ENCODE measurements around the gene GLIS1. TPM values are rescaled to one million over a fixed set of nuclear protein-coding genes. Genes with fewer than 3 reads are reported as not detected.

The GLIS1 gene
- total and polyA plus RNA-seq, 2 experiments from 2014 or later: 0.26 to 0.31 TPM

DNA sequence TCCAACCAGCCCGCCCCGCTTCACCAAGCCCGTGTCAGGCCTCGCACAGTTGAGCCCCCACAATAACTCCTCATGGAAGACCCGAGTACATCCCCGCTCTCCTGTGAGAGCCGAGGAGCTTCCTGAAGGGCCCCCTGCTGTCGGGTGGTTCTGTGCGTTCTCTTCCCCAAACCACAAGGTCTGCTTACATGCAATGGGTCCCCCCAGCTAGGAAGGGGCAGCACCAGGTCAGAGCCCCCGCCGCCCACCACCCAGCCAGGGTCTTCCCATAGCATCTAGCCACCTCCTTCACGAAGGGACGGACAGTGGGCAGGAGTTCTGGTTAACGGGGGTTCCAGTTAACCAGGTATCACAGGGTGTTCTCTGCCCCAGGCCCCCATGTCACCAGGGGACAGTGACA is 51.5 kb downstream of the GLIS1 start:
- Mint-ChIP-seq H3K27ac (no peak overlapping the region), H3K9me3 (no peaks in the 10 kb centered on the region; the same call in 2 of the 3 replicates), H3K27me3 (ENCODE audit: insufficient read depth, low read depth, poor library complexity) (peaks cover 24% of the 10 kb centered on the region), H3K4me1 (peaks cover 29% of the 10 kb centered on the region), H3K36me3 (ENCODE audit: low read depth) (no peaks in the 10 kb centered on the region), H3K4me3 (no peak overlapping the region)
- no peak overlapping the region for H3K4me3 ChIP-seq
- no peaks in the 10 kb centered on the region for H3K36me3 ChIP-seq (ENCODE audit: insufficient read depth)
- no peaks in the 10 kb centered on the region for H4K20me1 ChIP-seq (replicated peaks; ENCODE audit: insufficient read depth)
- no peaks in the 10 kb centered on the region for H3K27me3 ChIP-seq (ENCODE audit: insufficient read depth)
- H3K4me2 ChIP-seq: no peak overlapping the region
- DNase-seq (ENCODE audit: low spot score): no peak
- TF ChIP-seq ZNF331 (CRISPR knock-in tag; IDR thresholded peaks at IDR 0.05; ENCODE audit: low read depth): no peak
- no peak for TF ChIP-seq ZNF462 (CRISPR knock-in tag; IDR thresholded peaks at IDR 0.05)
- TF ChIP-seq REST (IDR thresholded peaks at IDR 0.05; ENCODE audit: unreplicated experiment): no peak
- TF ChIP-seq JUNB (IDR thresholded peaks at IDR 0.05; ENCODE audit: unreplicated experiment): no peak
- no peak for TF ChIP-seq EZH2phosphoT487 (IDR thresholded peaks at IDR 0.05; ENCODE audit: unreplicated experiment)
- no peak for TF ChIP-seq CREB1 (CRISPR knock-in tag; IDR thresholded peaks at IDR 0.05; ENCODE audit: low read depth)
- TF ChIP-seq POLR2AphosphoS5 (IDR thresholded peaks at IDR 0.05; ENCODE audit: low read depth): no peak
- TF ChIP-seq, protein P1, sequence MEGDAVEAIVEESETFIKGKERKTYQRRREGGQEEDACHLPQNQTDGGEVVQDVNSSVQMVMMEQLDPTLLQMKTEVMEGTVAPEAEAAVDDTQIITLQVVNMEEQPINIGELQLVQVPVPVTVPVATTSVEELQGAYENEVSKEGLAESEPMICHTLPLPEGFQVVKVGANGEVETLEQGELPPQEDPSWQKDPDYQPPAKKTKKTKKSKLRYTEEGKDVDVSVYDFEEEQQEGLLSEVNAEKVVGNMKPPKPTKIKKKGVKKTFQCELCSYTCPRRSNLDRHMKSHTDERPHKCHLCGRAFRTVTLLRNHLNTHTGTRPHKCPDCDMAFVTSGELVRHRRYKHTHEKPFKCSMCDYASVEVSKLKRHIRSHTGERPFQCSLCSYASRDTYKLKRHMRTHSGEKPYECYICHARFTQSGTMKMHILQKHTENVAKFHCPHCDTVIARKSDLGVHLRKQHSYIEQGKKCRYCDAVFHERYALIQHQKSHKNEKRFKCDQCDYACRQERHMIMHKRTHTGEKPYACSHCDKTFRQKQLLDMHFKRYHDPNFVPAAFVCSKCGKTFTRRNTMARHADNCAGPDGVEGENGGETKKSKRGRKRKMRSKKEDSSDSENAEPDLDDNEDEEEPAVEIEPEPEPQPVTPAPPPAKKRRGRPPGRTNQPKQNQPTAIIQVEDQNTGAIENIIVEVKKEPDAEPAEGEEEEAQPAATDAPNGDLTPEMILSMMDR (conservative IDR thresholded peaks at IDR 0.05; ENCODE audit: low read depth in 2 of 2): no peak
- TF ChIP-seq, protein P2, sequence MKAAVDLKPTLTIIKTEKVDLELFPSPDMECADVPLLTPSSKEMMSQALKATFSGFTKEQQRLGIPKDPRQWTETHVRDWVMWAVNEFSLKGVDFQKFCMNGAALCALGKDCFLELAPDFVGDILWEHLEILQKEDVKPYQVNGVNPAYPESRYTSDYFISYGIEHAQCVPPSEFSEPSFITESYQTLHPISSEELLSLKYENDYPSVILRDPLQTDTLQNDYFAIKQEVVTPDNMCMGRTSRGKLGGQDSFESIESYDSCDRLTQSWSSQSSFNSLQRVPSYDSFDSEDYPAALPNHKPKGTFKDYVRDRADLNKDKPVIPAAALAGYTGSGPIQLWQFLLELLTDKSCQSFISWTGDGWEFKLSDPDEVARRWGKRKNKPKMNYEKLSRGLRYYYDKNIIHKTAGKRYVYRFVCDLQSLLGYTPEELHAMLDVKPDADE (IDR thresholded peaks at IDR 0.05): no peak
- no peak for TF ChIP-seq ZNF114 (CRISPR knock-in tag; IDR thresholded peaks at IDR 0.05)
- no peak for TF ChIP-seq STAT1 (IDR thresholded peaks at IDR 0.05; ENCODE audit: unreplicated experiment)
- TF ChIP-seq NANOG (IDR thresholded peaks at IDR 0.05; ENCODE audit: borderline replicate concordance): no peak
- no peaks in the 10 kb centered on the region for H3K9me2 ChIP-seq (ENCODE audit: insufficient read depth)
- no peaks in the 10 kb centered on the region for H3K79me2 ChIP-seq (replicated peaks; ENCODE audit: insufficient read depth)
- H3K4me1 ChIP-seq (ENCODE audit: insufficient read depth): peaks cover 10% of the 10 kb centered on the region; the same call in 1 of the 2 replicates
- no peak for ATAC-seq
- H3F3A ChIP-seq (replicated peaks; ENCODE audit: low read depth): no peaks in the 10 kb centered on the region
- H3K27ac ChIP-seq (ENCODE audit: low read depth): no peak overlapping the region
- no peak overlapping the region for H2AFZ ChIP-seq

All from GM23338 (cell line).